HG02981 (cell line): ENCODE measurements around the gene SHROOM1.

Source experiments
- ATAC-seq: cut with Tn5 transposase; IDR thresholded peaks from one replicate; pipeline ENCODE4 v1.9.1; 2021; ENCODE audit warnings: mild to moderate bottlenecking, moderate library complexity; ENCODE audit not compliant: unreplicated experiment

The SHROOM1 gene

GRCh38 chr5:132853323-132853722, 22.9 kb upstream of the SHROOM1 start:
- ATAC-seq: no peak

- no peak for ATAC-seq
These were observed 19.6 kb upstream of the SHROOM1 start for GRCh38 chr5:132850066-132850465.

- ATAC-seq: no peak
These were observed 18.9 kb upstream of the SHROOM1 start for GRCh38 chr5:132849347-132849746.

GRCh38 chr5:132848270-132848669, 17.8 kb upstream of the SHROOM1 start:
- no peak for ATAC-seq

- ATAC-seq: no peak
These were observed 10.9 kb upstream of the SHROOM1 start for GRCh38 chr5:132841305-132841704.

GRCh38 chr5:132840896-132841295, 10.4 kb upstream of the SHROOM1 start:
- ATAC-seq: no peak

GRCh38 chr5:132840313-132840712, 9.9 kb upstream of the SHROOM1 start:
- ATAC-seq: no peak

- no peak for ATAC-seq
These were observed 9.2 kb upstream of the SHROOM1 start for GRCh38 chr5:132839426-132840301.

- ATAC-seq: no peak
These were observed 8.3 kb upstream of the SHROOM1 start for GRCh38 chr5:132838516-132839282.

GRCh38 chr5:132837868-132838267, 7.4 kb upstream of the SHROOM1 start:
- ATAC-seq: no peak

- ATAC-seq: no peak
These were observed 6.4 kb upstream of the SHROOM1 start for GRCh38 chr5:132836852-132837251.

- no peak for ATAC-seq
These were observed 3.6 kb upstream of the SHROOM1 start for GRCh38 chr5:132834057-132834456.

GRCh38 chr5:132832612-132833011, 2.2 kb upstream of the SHROOM1 start:
- no peak for ATAC-seq

- ATAC-seq: no peak
These were observed 831 bp upstream of the SHROOM1 start for GRCh38 chr5:132831095-132831860.

- ATAC-seq: peak; percentile 81
These were observed 558 bp downstream of the SHROOM1 start for GRCh38 chr5:132829742-132830435.

- ATAC-seq: no peak
These were observed 1.5 kb downstream of the SHROOM1 start for GRCh38 chr5:132828846-132829494.

GRCh38 chr5:132827943-132828673, 2.3 kb downstream of the SHROOM1 start:
- ATAC-seq: no peak

- ATAC-seq: no peak
These were observed 3.9 kb downstream of the SHROOM1 start for GRCh38 chr5:132826424-132827082.

- ATAC-seq: no peak
These were observed 4.5 kb downstream of the SHROOM1 start for GRCh38 chr5:132825834-132826391.
